GM10248 (cell line): ENCODE measurements around the gene MTF1.
"Not testable (repeated sequence)": the region's sequence is repeated elsewhere in the genome, so short reads cannot be mapped to it uniquely, and the experiment has no call there.

Source experiments
- CTCF ChIA-PET: fragments of 300-600 bp; sonication (Branson Sonifier 250); formaldehyde crosslinking; extraction: SDS; loops from one replicate; lab custom pipeline; 2021; ENCODE audit warnings: antibody characterized with exemption; lab: Yijun Ruan, JAX
- POLR2A ChIA-PET: fragments of 350-650 bp; sonication (Branson Sonifier 250); formaldehyde crosslinking; extraction: SDS; loops from one replicate; lab custom pipeline; 2020; ENCODE audit warnings: antibody characterized with exemption; lab: Yijun Ruan, JAX
- DNase-seq: peaks from one replicate; pipeline ENCODE4 v3.0.0; 2012; ENCODE audit errors: extremely low spot score
- CTCF ChIP-seq: IDR thresholded peaks from 2 replicates; pipeline ENCODE4 v1.5.1; 2012; ENCODE audit warnings: mild to moderate bottlenecking, low read depth; ENCODE audit errors: extremely low read depth, missing control alignments, control extremely low read depth

Gene MTF1

GRCh38 chr1:37901191-37901892 lies 42.0 kb upstream of the MTF1 start:
- no peak for TF ChIP-seq CTCF
- ChIA-PET POLR2A (interaction anchor here (0.7 to 1.1 kb wide), 2 partner anchors 93 to 1489 kb away, joined by 3 to 8 read pairs; partner anchors contain the start of genes C1orf122 and YRDC), CTCF (interaction anchor here (0.8 to 1.8 kb wide), 11 partner anchors 12 to 92 kb away, joined by 3 to 7 read pairs (median 4); partner anchors contain the start of gene MTF1)
- DNase-seq: peak; percentile 29

- POLR2A ChIA-PET, DNase-seq, CTCF ChIA-PET: not testable (repeated sequence)
These were observed 38.2 kb upstream of the MTF1 start for GRCh38 chr1:37897563-37897962.

DNA sequence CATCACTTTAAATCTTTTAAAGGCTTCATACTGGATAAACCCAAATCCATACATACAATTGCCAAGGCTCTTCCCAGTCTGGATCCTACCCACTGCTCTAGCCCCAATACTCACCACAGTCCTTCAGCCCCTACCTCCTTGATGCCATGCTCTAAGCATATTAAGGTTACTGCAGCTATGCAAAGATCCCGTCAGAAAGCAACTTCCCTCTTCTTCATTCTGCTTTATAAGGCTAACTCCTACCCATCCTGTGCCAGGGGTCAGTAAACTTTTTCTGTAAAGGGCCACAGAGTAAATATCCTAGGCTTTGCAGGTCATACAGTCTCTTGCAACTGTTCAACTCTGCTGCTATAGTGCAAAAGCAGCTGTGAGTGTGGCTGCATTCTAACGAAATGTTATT lies 34.3 kb upstream of the MTF1 start:
- DNase-seq: no peak
- ChIA-PET CTCF (interaction anchor here (1.1 to 2.7 kb wide), 3 partner anchors 29 to 85 kb away, joined by 3 to 9 read pairs (median 5); no protein-coding TSS in a partner anchor), POLR2A (no interaction called here)
- no peak for TF ChIP-seq CTCF

GRCh38 chr1:37892151-37893047 lies 33.0 kb upstream of the MTF1 start:
- TF ChIP-seq CTCF: no peak
- ChIA-PET POLR2A (no interaction called here), CTCF (interaction anchor here (1.2 to 2.4 kb wide), 3 partner anchors 12 to 39 kb away, joined by 3 to 6 read pairs (median 5); partner anchors contain the start of gene MTF1)
- DNase-seq: no peak

GRCh38 chr1:37890378-37891014 lies 31.1 kb upstream of the MTF1 start:
- TF ChIP-seq CTCF: peak; percentile 43
- peak; percentile 56 for DNase-seq
- ChIA-PET CTCF (interaction anchor here (1.1 to 2.4 kb wide), 4 partner anchors 10 to 85 kb away, joined by 3 to 6 read pairs (median 4); no protein-coding TSS in a partner anchor), POLR2A (no interaction called here)

- POLR2A ChIA-PET: no interaction called here
These were observed 28.8 kb upstream of the MTF1 start for GRCh38 chr1:37888022-37888700.

More at GRCh38 chr1:37888022-37888700, 28.8 kb upstream of the MTF1 start:
- no peak for TF ChIP-seq CTCF
- DNase-seq: no peak
- CTCF ChIA-PET: interaction anchor here (1.1 to 2.7 kb wide), 5 partner anchors 12 to 101 kb away, joined by 3 to 10 read pairs (median 4); partner anchors contain the start of genes MTF1 and SF3A3
